WTC11 (cell line): Measurements from ENCODE around the gene HOMER1.

Experiments
- CTCF ChIP-seq: fragments of 200-600 bp; IDR thresholded peaks from 2 replicates; pipeline ENCODE4 v1.8.0; 2022; ENCODE audit warnings: antibody characterized with exemption
- EMX1 ChIP-seq: fragments of 250-450 bp; sonication (Bioruptor Pico); IDR thresholded peaks from 2 replicates; pipeline ENCODE4 v1.8.0; 2021; ENCODE audit warnings: mild to moderate bottlenecking
- ESRRA ChIP-seq: sonication (generic); formaldehyde crosslinking; IDR thresholded peaks from 2 replicates; pipeline ENCODE4 v1.8.1; 2022; ENCODE audit warnings: mild to moderate bottlenecking, missing genetic modification reagents, borderline replicate concordance
- ZBTB43 ChIP-seq: sonication (generic); formaldehyde crosslinking; IDR thresholded peaks from 2 replicates; pipeline ENCODE4 v1.8.1; 2023; ENCODE audit warnings: mild to moderate bottlenecking, missing genetic modification reagents
- TF ChIP-seq, protein P1 (sequence below): sonication (generic); formaldehyde crosslinking; conservative IDR thresholded peaks from 2 replicates; pipeline ENCODE4 v1.8.1; 2022; ENCODE audit warnings: mild to moderate bottlenecking, missing genetic modification reagents

GRCh38 chr5:79416499-79416898, 97.4 kb downstream of the HOMER1 start:
- TF ChIP-seq EMX1 (no peak), CTCF (no peak), ESRRA (CRISPR knock-in tag) (no peak), ZBTB43 (CRISPR knock-in tag) (no peak)
- TF ChIP-seq, protein P1, sequence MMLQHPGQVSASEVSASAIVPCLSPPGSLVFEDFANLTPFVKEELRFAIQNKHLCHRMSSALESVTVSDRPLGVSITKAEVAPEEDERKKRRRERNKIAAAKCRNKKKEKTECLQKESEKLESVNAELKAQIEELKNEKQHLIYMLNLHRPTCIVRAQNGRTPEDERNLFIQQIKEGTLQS (CRISPR knock-in tag): no peak
